Omental fat pad (tissue), 4 donors: ENCODE data around the gene CRTC3. TPM values are rescaled to one million over a fixed set of nuclear protein-coding genes. Genes with fewer than 3 reads are reported as not detected.
"Not testable (repeated sequence)": the region's sequence is repeated elsewhere in the genome, so short reads cannot be mapped to it uniquely, and the experiment has no call there.

Source experiments
- ATAC-seq: fragments of 150-250 bp; one replicate; pipeline ENCODE4 v1.9.1; 2016; ENCODE audit warnings: mild to moderate bottlenecking, moderate library complexity; ENCODE audit not compliant: low FRiP score
- DNase-seq: peaks from one replicate; pipeline ENCODE4 v3.0.0-alpha.2; 2019; ENCODE audit warnings: low spot score
- CTCF ChIP-seq, 3 donors: fragments of 450-650 bp; IDR thresholded peaks; one replicate each; pipeline ENCODE4 v1.5.1; 2016 to 2017; ENCODE audit warnings: antibody characterized with exemption in 3 of 3, mild to moderate bottlenecking in 3 of 3, moderate library complexity in 2 of 3
- total RNA-seq, 4 donors: library from RNA; depleted of rRNA; stranded (reverse); fragments of >200 nt; gene quantifications; one replicate each; pipeline ENCODE4 v1.1.0, GENCODE V29; 2016

CRTC3 gene
- total RNA-seq, 4 donors from 2014 or later: 31.5 to 52.8 (median 44.3) TPM

GRCh38 chr15:90625037-90625436, 95.3 kb downstream of the CRTC3 start:
- no peak for TF ChIP-seq CTCF (IDR thresholded peaks at IDR 0.05)
- DNase-seq: no peak
- no peak for ATAC-seq

- no peak for ATAC-seq
- no peak for DNase-seq
- no peak for TF ChIP-seq CTCF (IDR thresholded peaks at IDR 0.05)
Observed at GRCh38 chr15:90629217-90629616, 99.5 kb downstream of the CRTC3 start.

GRCh38 chr15:90633360-90633759, 103.6 kb downstream of the CRTC3 start:
- no peak for ATAC-seq
- no peak for DNase-seq
- TF ChIP-seq CTCF (IDR thresholded peaks at IDR 0.05): no peak

- DNase-seq, ATAC-seq: not testable (repeated sequence)
Observed at GRCh38 chr15:90636993-90637392, 107.3 kb downstream of the CRTC3 start.

GRCh38 chr15:90637693-90638092, 108.0 kb downstream of the CRTC3 start:
- ATAC-seq (no peak), DNase-seq (no peak)
- TF ChIP-seq CTCF (IDR thresholded peaks at IDR 0.05): no peak

- ATAC-seq (no peak), DNase-seq (no peak)
- TF ChIP-seq CTCF (IDR thresholded peaks at IDR 0.05): no peak
Observed at GRCh38 chr15:90638201-90638691, 108.5 kb downstream of the CRTC3 start.

- no peak for TF ChIP-seq CTCF (IDR thresholded peaks at IDR 0.05)
- DNase-seq: no peak
- ATAC-seq: no peak
Observed at GRCh38 chr15:90638963-90639362, 109.2 kb downstream of the CRTC3 start.

- DNase-seq (no peak), ATAC-seq (no peak)
- no peak for TF ChIP-seq CTCF (IDR thresholded peaks at IDR 0.05)
Observed at GRCh38 chr15:90640862-90641261, 111.1 kb downstream of the CRTC3 start.
